Erythroblast (primary cell): Measurements from ENCODE around the gene ZNF740.

Experiments used
- GATA1 ChIP-seq: IDR thresholded peaks from 2 replicates; pipeline ENCODE4 v1.6.1; 2011; ENCODE audit warnings: low read depth, mild to moderate bottlenecking, control low read depth, low read length, moderate library complexity
- POLR2A ChIP-seq: IDR thresholded peaks from 2 replicates; pipeline ENCODE4 v1.6.1; 2011; ENCODE audit warnings: mild to moderate bottlenecking, low read length

- TF ChIP-seq POLR2A = no peak
- no peak for TF ChIP-seq GATA1
Measured at GRCh38 chr12:53160000-53160399, 20.5 kb upstream of the ZNF740 start.
